Measurements from ENCODE around the gene RXRA.
A peak's percentile ranks its signal among the peaks of the same experiment; 100 is the strongest.

RXRA gene

DNA sequence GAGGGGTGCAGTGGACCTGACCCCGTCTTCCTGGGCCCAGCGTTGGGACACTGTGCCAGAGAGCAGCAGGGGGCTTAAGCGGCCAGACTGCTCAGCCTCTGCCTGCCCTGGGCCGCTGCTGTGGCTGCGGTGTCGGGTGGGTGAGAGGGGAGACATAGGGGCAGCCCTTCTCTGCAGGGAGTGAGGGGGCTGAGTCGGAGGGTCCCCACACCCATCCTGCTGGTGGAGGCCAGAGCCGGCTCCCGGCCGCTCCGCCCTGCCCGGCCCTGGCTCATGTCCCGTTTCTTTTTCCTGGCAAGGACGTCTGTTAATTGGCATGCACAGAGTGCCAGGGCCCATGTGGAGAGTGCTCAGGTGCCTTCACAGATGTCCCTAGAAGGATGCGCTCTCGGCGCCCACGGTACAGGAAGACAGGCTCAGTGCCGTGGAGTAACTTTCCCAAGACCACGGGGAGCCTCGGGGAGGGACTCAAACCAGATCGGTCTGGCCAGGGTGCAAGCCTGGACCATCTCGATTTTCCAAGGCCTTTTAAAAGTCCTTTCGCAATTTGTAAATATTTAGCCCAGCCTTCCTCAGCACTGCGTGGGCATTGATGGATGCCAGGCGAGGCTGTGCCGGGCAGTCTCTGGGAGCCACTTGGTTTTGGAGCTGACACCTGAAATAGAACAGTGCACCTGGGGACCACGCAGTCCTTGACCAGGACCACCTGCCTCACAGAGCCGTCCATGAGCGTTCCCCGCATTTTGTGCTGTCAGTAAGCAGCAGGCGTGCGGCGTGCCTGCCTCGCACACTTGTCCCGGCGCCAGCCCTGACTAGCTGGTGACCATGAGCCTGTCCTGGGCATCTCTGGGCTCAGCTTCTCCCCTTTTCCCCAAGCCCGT lies 60.9 kb downstream of the RXRA start:
- DNase-seq = no peak

DNA sequence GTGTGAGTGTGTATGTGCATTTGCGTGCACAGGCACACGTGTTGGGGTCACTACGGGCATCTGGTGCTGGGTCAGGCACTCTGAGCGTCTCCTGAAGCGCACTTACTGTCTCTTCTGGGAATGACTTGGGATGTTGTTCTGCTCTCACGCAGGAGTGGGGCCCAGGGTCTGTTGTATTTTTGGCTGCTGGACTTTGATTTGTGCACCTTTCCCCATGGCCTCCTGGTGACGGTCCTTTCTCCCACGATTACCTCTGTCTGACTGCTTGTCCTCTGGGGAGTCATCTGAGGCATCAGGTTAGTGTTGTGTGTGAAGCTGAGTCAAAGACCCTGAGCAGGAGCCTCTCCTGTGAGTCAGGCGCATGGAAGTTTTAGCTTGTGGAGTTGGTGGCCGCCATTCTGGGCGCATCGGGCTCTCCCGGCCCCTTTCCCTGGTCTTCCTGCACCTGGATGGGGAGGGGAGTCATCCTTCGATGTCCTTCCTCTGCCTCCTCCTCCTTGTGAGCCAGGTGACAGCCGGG lies 62.1 kb downstream of the RXRA start:
- DNase-seq = no peak

DNA sequence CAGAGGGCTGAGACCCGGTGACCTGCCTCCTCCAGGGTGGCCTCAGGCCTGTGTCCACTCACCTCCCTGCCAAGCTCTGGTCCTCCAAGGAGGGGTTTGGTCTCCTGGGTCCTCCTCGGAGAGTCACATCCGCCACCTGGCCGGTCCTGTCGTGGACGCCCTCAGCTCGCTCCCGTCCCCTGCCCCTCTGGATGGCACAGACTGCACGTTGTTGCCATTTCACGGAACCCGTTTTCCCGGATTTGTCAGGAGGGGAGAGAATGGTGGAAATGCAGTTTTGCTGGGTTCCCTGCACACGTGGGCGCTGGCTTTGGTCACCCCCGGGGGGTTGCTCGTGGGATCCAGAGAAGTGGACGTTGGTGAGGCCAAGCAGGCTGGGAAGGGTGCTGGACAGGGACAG lies 62.7 kb downstream of the RXRA start:
- no peak for DNase-seq

DNA sequence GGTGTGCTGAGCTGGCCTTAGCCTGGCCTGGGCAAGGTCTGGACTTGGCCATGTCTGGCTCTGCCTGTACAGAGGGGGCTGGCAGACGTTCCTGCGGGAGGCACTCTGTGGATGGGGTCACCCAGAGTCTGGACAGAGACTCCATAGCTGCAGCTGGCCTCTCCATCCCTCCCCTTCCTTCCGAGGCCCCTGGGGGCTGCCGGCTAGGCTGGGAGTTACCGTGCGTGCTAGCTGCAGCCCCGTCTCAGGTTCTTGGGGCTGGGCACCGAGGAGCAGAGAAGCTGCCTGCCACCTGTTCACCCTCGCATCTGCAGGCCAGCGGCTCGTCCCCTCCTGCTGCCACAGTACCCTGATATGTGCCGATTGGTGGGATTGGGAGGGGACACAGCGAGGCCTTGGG lies 63.4 kb downstream of the RXRA start:
- DNase-seq = no peak

DNA sequence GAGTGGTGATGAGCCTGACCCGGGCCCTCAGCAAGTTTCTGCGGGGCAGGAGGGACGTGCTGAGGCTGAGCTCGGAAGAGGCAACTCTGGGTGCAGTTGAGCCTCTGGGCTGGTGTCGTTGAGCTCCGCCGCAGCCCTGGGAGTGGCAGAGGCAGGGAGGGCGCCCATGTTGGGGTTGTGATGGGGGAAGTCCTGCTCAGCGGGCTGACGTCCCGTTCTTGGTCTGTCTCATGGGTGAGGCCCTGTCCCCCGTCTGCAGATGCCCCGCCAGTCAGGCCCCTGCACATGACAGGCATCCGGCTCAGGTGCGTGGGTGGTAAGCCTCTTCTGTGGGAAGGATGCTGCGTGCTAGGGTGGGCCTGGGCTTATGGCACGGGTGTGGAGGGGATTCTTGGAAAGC lies 64.3 kb downstream of the RXRA start:
- DNase-seq = no peak

DNA sequence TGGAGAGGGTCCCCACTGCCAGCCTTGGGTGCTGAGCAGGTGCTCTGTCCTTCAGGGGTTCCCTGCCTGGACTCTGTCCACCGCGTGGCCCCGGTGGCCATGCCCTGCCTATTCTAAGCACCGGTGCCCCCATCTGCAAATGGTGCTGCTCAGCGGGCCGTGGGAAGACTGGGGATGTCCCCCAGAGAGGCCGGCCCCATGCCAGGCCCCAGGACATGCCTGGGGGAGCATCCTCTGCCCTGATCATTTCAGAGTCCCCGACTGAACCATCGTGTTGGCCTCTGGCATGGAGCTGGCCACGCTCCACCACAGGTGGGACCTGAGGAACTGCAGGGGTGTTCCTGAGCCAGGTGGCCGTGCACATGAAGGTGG lies 64.7 kb downstream of the RXRA start:
- DNase-seq = no peak

DNA sequence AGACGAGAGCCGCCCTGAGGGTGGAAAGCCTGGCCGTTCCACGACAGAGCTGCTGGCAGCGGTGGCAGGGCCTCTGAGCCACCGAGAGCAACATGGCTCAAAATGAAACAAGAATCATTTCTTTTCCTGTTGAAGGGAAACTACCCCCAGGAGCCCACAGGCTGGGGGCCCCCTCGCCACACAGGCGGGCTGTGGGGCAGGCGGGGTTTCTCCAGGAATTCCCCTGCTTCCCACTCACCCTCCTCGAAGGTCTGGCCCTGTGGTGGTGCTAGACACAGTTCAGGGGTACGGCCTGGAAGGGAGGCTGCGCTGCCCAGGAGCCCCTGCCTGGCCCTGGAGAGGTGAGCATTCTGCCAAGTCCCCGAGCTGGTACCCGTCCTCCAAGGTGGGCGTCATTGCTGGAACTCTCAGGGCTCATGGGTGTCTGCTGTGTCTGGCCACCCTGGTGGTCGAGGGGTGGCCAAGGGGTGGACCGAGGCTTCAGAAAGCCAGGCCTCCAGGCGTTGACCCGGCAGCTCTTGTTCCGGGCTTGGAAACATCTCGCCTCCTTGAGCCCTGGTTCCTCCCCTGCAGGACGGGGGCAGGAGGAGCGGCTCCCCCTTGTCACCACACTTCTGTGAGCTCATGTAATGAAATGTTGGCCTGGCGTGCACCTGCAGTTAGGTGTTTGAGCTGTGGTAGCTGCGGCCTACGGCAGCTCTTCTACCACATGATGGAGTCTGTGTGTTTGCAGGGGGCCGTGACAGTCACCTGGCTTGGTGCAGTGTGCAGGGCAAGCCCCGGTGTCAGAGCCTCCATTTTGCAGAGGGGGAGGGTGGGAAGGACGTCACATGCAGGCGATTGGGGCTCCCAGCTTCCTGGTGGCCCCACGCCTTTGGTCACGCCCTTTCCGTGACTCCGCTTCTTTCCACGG lies 65.3 kb downstream of the RXRA start:
- DNase-seq = no peak

DNA sequence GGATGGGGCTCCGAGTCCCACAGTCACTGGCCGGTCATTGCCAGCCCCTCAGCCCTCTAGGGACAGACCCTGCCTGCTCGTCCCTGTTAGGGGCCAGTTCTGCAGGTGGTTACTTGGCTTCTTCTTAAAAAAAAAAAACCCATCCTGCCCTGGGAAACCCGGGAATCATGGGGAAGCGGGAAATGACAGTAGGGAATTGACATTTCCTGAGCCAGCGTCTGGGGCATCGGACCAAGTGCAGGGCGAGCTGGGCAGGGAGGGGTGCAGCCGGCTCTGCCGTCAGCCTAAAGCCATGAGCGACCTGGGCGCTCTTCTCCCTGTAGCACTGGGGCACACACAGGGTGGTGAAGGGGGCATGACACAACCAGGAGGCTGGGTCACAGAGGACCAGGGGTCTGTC lies 66.6 kb downstream of the RXRA start:
- DNase-seq = no peak

DNA sequence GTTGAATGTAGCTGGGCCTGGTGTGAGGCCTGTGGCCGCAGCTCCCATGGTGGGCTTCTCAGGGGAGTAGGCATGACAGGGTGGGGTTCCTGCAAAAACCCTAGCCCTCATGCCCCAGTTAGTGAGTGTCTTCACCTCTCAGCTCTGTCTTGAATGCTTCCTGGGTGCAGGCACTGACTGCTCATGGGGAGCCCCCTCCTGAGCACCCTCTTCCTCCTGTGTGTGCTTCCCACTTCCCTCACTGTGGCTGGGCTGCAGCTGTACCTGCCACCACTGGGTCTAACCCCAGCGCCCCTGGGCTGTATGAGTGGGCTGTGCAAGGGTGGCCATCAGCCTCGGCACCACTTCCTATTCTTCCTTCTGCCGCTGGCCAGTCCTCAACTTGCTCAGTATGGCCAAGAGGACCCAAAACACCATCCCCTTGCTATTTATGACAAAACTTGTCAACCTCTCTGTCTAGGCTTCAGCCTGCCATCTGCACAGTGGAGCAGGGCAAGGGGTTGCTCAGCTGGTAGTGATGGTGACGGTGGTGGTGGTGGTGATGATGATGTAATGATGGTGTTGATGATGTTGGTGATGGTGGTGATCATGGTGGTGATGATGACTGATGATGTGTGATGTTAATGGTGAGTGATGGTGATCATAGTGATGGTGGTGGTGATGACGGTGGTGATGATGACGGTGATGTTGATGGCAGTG lies 67.5 kb downstream of the RXRA start:
- no peak for DNase-seq

DNA sequence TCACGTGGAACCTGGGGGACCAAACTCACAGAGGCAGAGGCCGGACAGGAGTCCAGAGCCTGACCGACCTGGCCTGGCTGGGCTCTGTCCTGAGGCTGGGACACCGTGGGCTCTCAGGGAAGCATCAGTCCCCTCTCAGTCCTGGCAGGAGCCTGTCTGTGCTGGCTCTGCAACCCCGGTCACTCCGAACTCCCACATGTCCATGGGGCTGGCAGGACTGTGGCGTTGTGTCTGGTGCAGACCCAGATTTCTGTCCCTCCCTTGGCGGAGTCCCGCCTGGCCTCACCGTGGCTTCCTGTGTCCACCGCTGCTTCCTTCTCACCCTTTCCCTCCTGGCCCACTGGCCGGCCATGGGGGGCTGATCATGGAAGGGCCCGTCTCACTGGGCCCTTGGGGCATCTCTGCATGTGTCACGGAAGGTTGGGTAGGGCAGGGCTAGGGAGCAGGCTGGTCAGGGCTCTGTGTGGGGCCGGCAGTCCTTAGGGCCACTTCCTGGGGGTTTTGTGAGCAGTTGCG lies 68.8 kb downstream of the RXRA start:
- DNase-seq = no peak

DNA sequence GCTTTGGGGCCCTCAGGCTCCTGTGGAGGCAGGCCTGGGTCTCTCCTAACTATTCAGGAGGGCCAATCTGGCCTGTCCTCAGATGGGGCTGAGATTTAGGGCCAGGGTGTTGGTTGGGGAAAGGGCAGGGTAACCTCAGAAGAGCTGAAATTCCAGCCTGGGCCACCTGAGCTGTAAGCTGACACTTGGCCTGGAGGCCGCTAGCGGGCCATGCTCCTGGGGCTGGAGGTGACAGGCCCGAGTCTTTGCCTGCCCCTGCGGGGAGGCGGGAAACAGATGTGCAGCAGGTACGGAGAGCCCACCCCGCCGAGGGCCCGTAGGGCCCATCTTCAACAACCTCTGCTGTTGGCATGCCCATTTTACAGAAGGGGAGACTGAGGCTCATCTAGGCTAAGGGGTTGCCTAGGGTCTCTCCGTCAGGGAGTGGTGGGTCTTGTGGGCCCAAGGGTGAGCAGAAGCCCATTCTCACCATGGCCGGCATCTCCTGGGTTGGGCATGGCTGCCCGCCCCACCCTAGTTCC lies 69.5 kb downstream of the RXRA start:
- no peak for DNase-seq

DNA sequence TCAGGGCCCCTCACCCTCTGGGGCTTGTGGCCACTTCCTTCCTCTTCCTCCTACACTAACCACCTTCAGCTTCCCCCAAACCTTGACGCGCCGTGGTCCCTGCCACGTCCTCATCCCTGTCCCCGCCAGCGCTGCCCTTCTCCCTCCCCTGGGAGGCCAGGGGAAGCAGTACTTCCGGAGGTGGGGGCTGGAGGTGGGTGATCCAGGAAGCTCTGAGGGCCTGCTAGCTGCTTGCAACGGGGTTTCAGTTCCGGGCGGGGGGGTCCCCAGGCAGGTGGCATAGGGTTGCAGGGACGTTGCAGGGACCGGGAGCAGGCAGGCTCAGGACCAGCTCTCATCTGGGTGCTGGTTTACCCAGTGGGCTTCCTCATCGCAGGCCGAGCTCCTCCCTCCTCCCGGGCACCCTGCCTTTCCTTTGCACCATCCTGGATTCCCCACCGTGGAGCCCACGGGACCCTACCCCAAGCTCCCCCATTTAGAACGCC lies 70.0 kb downstream of the RXRA start:
- DNase-seq = no peak

DNA sequence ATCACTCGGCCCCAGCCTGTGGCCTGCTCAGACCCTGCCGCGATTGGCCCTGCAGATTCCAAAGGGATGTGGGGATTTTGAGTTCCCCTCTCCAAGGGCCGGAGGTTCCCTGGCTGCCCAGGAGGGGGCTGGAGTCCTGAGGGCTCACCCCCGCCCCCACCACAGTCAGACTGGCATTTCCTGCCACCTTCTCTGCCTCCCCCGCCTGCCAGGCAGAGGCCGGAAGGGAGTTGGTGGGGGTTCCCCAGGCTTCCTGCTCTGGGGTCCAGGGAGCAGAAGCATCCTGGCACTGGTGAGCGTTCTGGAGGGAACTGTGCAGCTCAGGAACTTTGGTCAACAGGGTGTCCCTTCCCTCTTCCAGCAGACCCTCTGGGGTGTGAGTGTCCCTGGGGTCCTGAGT lies 70.6 kb downstream of the RXRA start:
- DNase-seq = no peak

DNA sequence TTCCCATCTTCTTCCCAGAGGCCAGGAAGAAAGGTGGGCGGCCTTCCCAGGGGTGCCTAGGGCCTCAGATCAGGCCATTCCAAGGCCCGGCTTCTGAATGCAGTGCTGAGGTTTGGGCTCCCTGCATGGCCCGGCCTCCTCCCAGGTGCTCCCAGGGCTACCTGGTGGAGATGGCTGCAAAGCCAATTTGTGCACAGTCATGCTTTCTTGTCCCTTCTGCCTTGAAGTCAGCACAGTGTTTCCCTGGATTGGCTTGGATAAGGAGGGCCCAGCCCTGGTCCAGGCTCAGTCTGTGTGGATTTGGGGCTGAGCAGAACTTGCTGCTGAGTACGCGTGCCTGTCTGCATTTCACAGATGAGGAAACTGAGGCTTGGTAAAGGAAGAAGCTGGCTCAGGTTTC lies 72.5 kb downstream of the RXRA start:
- no peak for DNase-seq

DNA sequence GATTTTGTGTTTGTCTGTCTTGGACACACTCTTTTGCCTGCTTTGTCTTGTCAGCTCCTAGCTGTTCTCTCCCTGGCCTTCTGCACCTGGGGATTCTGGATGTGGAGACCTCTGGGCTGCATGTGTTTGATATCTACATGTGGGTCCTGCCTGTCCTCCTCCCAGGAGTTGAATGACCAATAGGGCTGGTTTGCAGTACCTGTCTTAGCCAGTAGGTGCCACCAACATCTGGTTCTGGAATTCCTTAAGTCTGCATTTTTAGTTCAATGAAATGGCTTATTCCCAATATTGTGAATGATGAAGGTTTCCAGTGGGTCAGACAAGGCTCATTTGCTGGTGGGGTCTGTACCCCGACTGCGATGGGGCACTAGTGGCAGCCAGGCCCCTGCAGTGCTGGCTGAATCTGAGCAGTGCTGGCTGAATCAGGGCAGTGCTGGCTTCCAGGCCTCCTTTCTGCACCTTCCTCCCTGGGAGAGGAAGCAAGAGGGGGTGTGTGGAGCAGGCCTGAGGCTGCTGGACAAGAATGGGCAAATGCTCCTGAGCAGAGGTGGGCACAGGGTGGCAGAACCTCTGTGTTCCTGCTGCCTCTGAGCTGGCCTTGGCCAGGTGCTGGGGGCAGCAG lies 73.3 kb downstream of the RXRA start:
- no peak for DNase-seq

DNA sequence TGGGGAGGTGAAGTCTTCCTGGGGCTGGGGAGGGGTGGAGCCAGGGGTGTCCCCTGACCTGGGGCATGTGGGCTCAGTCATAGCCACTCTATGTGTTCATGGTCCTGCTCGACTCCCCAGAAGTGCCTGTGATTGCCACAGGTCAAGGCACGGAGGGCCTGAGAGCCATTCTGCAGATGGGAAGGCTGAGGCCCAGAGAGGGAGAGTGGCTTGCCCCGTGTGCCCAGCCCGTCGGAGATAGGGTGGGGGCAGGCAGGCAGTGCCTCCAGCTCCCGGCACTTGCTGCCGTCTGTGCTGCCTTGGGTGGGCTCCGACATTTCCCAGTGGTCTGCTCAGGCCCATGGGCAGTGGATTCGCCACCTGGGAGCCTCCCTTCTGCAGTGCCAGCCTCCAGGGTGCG lies 74.0 kb downstream of the RXRA start:
- no peak for DNase-seq

DNA sequence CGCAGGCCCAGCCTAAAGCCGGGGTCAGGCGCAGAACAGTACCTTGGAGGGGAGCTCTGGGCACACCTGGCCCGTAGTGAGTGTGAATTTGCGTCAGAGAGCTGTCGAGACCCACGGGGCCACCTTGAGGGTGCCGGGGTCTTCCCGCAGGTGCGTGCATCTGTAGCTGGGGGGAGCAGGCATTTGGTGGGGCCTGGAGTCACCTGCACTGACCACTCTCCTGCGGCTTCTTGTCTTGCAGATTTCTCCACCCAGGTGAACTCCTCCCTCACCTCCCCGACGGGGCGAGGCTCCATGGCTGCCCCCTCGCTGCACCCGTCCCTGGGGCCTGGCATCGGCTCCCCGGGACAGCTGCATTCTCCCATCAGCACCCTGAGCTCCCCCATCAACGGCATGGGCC lies 75.1 kb downstream of the RXRA start:
- DNase-seq = no peak

DNA sequence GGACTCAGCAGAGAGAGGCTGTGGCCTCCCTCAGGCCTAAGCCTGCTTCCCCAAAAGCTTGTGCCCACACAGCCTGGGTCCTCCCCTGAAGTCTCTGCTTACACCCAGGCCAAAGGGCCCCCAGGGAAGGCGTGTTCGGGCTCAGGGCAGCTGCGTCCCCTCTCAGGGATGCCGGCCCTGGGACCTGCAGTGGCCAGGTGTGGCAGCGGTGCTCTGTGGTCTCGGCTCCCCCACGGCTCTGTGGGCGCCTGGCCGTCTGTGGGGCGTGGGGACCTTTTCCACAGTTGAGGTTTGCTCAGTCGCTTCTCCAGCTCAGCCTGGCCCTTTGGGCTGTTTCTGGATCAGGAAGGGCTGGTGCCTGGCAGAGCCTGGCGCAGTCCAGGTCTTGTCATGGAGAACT lies 75.9 kb downstream of the RXRA start:
- no peak for DNase-seq

DNA sequence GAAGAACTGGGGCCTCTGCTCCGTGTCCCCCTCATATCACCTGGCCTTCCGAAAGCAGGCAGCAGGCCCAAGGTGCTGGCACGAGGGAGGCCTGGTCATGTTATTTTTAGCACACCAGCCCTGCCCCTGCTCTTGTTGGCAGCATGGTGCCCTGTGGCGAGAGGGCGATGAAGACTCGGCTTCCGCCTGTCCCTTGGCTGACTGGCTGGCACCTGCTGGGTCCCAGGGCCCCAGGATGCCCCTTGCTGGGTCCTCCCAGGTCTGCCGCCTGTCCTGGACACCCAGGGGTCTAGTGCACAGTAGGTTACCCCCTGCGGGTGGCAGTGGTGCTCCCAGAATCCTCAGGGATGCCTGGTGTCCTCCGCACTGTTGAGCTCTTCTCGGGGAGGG lies 77.0 kb downstream of the RXRA start:
- no peak for DNase-seq

DNA sequence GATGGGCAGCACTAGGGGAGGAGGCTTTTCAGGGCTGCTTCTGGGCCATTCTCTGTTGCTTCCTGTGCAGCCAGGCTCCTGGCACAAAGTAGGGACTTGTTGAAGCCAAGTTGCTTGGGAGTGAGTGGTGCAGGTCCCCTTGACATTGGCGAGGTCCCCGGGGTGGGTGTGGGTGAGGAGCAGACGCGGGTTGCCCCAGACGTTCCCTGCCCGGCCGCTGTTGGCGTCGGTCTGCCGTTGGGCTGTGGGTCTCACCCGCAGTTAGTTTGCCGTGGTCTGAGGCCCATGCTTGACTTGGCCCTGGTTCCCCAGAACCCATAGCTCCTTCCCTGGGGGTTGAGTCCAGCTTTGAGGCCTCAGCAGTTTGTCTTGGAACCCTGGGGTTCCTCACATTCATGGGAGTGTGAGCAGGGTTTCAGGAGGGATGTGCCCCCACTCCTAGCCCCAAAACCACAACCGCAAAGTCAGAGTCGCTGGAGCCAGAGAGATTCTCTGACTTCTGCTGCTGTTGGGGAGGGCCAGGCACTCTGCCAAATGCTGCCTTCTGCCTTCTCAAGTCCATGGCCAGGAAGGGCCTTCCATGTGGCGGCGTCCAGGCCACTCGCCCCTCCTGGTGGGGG lies 77.5 kb downstream of the RXRA start:
- DNase-seq = peak; percentile 89
